DOHH2 (cell line): ENCODE results near the gene ZNF653.

Source experiments
- H3F3A ChIP-seq: fragments of 200-600 bp; sonication (generic), shearing (Covaris generic); 2 replicates; pipeline ENCODE4 v1.6.0; 2016; ENCODE audit warnings: antibody characterized with exemption, mild to moderate bottlenecking; ENCODE audit not compliant: control insufficient read depth, insufficient read depth
- H3K27ac ChIP-seq: fragments of 200-600 bp; sonication (generic); 2 replicates; pipeline ENCODE4 v1.5.1; 2014; ENCODE audit warnings: low read depth, mild to moderate bottlenecking, low read length, moderate library complexity
- H3K27me3 ChIP-seq: fragments of 200-600 bp; sonication (generic); 2 replicates; pipeline ENCODE4 v1.6.1; 2014; ENCODE audit warnings: mild to moderate bottlenecking, low read length, mixed read lengths; ENCODE audit not compliant: control insufficient read depth
- H3K36me3 ChIP-seq: fragments of 200-600 bp; sonication (generic); 2 replicates; pipeline ENCODE4 v1.6.1; 2014; ENCODE audit warnings: mild to moderate bottlenecking, low read length, moderate library complexity, mixed read lengths; ENCODE audit not compliant: control insufficient read depth
- H3K4me1 ChIP-seq: fragments of 200-600 bp; sonication (generic); 2 replicates; pipeline ENCODE4 v1.6.1; 2014; ENCODE audit warnings: mild to moderate bottlenecking, low read length, mixed read lengths; ENCODE audit not compliant: control insufficient read depth
- H3K4me2 ChIP-seq: fragments of 200-600 bp; sonication (generic); 2 replicates; pipeline ENCODE4 v1.6.0; 2014; ENCODE audit warnings: mild to moderate bottlenecking, low read length, moderate library complexity
- H3K4me3 ChIP-seq: fragments of 200-600 bp; sonication (generic); 2 replicates; pipeline ENCODE4 v1.5.1; 2014; ENCODE audit warnings: mild to moderate bottlenecking, low read length, mixed read lengths
- H3K79me2 ChIP-seq: fragments of 200-600 bp; sonication (generic); 2 replicates; pipeline ENCODE4 v1.6.1; 2014; ENCODE audit warnings: mild to moderate bottlenecking, low read length, mixed read lengths; ENCODE audit not compliant: control insufficient read depth
- H3K9me2 ChIP-seq: fragments of 200-600 bp; sonication (generic); replicated peaks from 2 replicates; pipeline ENCODE4 v1.6.1; 2014; ENCODE audit warnings: mild to moderate bottlenecking, low read length, mixed read lengths; ENCODE audit not compliant: control insufficient read depth
- H3K9me3 ChIP-seq: fragments of 200-600 bp; sonication (generic); 2 replicates; pipeline ENCODE4 v1.6.1; 2014; ENCODE audit warnings: antibody characterized with exemption, low read length, mixed read lengths; ENCODE audit not compliant: control insufficient read depth, insufficient read depth
- H4K20me1 ChIP-seq: fragments of 200-600 bp; sonication (generic); 2 replicates; pipeline ENCODE4 v1.6.0; 2014; ENCODE audit warnings: low read depth, mild to moderate bottlenecking, antibody characterized with exemption, low read length, moderate library complexity; ENCODE audit not compliant: control insufficient read depth, insufficient read depth
- EZH2phosphoT487 ChIP-seq: fragments of 200-600 bp; sonication (generic); IDR thresholded peaks from 2 replicates; pipeline ENCODE4 v1.6.1; 2017; ENCODE audit warnings: borderline replicate concordance, mild to moderate bottlenecking, antibody characterized with exemption, low read length, moderate library complexity, mixed read lengths
- TF ChIP-seq, protein P1 (sequence below): fragments of 200-600 bp; sonication (generic); IDR thresholded peaks from one replicate; pipeline ENCODE4 v1.5.1; 2014; ENCODE audit warnings: antibody characterized with exemption, mild to moderate bottlenecking, low read depth, low read length; ENCODE audit not compliant: poor library complexity, severe bottlenecking

The ZNF653 gene

GRCh38 chr19:11496391-11497163, 9.1 kb downstream of the ZNF653 start:
- H3K36me3 ChIP-seq, result peaks cover 16% of the 10 kb centered on the region
- H3K27ac ChIP-seq, result no peak overlapping the region
- TF ChIP-seq, protein P1, sequence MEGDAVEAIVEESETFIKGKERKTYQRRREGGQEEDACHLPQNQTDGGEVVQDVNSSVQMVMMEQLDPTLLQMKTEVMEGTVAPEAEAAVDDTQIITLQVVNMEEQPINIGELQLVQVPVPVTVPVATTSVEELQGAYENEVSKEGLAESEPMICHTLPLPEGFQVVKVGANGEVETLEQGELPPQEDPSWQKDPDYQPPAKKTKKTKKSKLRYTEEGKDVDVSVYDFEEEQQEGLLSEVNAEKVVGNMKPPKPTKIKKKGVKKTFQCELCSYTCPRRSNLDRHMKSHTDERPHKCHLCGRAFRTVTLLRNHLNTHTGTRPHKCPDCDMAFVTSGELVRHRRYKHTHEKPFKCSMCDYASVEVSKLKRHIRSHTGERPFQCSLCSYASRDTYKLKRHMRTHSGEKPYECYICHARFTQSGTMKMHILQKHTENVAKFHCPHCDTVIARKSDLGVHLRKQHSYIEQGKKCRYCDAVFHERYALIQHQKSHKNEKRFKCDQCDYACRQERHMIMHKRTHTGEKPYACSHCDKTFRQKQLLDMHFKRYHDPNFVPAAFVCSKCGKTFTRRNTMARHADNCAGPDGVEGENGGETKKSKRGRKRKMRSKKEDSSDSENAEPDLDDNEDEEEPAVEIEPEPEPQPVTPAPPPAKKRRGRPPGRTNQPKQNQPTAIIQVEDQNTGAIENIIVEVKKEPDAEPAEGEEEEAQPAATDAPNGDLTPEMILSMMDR, result peak; percentile 91
- TF ChIP-seq EZH2phosphoT487, result no peak

GRCh38 chr19:11495885-11496284, 9.8 kb downstream of the ZNF653 start:
- H3K9me2 ChIP-seq, result no peaks in the 10 kb centered on the region
- H3K36me3 ChIP-seq, result peaks cover 20% of the 10 kb centered on the region
- no peaks in the 10 kb centered on the region for H3K4me1 ChIP-seq
- no peaks in the 10 kb centered on the region for H4K20me1 ChIP-seq
- no peaks in the 10 kb centered on the region for H3K27me3 ChIP-seq
- H3F3A ChIP-seq, result no peaks in the 10 kb centered on the region
- H3K4me2 ChIP-seq, result no peak overlapping the region
- H3K27ac ChIP-seq, result no peak overlapping the region
- no peaks in the 10 kb centered on the region for H3K9me3 ChIP-seq
- TF ChIP-seq EZH2phosphoT487, result no peak
- TF ChIP-seq, protein P1, result no peak
- H3K4me3 ChIP-seq, result no peak overlapping the region
- H3K79me2 ChIP-seq, result no peaks in the 10 kb centered on the region

More at GRCh38 chr19:11496391-11497163, 9.1 kb downstream of the ZNF653 start:
- Histone ChIP-seq H3K4me3 (no peak overlapping the region), H3K9me3 (no peaks in the 10 kb centered on the region), H3F3A (no peaks in the 10 kb centered on the region), H3K4me2 (no peak overlapping the region), H3K4me1 (no peaks in the 10 kb centered on the region), H4K20me1 (no peaks in the 10 kb centered on the region), H3K27me3 (no peaks in the 10 kb centered on the region), H3K79me2 (no peaks in the 10 kb centered on the region), H3K9me2 (no peaks in the 10 kb centered on the region)

DNA sequence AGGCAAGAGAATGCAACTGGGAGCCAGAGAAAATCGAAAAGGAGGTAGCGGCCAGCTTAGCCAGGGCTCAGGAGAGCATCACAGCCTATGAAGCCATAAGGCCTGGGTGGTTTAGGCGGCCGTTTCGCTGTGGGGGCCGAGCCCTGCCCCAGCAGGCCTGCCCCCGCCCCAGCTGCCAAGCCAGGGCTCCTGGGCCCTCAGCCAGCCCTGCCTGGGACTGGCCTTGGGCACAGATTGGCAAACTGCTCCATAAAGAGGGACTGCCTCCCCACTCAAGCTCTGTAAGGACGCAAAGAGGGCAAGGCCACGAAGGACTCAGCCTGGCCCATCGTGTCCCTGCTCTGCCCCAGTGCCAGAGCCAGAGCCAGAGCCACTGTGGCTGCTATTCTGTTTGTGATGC, 10.2 kb downstream of the ZNF653 start:
- H3K9me3 ChIP-seq, result no peaks in the 10 kb centered on the region
- H3K9me2 ChIP-seq, result no peaks in the 10 kb centered on the region
- H3K27me3 ChIP-seq, result no peaks in the 10 kb centered on the region
- H3K4me2 ChIP-seq, result no peak overlapping the region
- TF ChIP-seq, protein P1, result no peak
- TF ChIP-seq EZH2phosphoT487, result no peak
- H3K4me3 ChIP-seq, result no peak overlapping the region
- no peak overlapping the region for H3K27ac ChIP-seq
- H4K20me1 ChIP-seq, result no peaks in the 10 kb centered on the region
- no peaks in the 10 kb centered on the region for H3K4me1 ChIP-seq
- peaks cover 23% of the 10 kb centered on the region for H3K36me3 ChIP-seq
- H3K79me2 ChIP-seq, result no peaks in the 10 kb centered on the region
- H3F3A ChIP-seq, result no peaks in the 10 kb centered on the region
